Astrocyte of the spinal cord (primary cell): ENCODE measurements around the gene SP4.
A peak's percentile ranks its signal among the peaks of the same experiment; 100 is the strongest.
"Not testable (repeated sequence)": the region's sequence is repeated elsewhere in the genome, so short reads cannot be mapped to it uniquely, and the experiment has no call there.

Experiments used
- DNase-seq: peaks from one replicate; pipeline ENCODE4 v3.0.0; 2011; ENCODE audit warnings: low read depth, low spot score
- H3K4me3 ChIP-seq: 2 replicates; pipeline ENCODE4 v1.5.1; 2011; ENCODE audit warnings: low read depth, mild to moderate bottlenecking, low read length, moderate library complexity
- in situ Hi-C: cut with HindIII; loops from 2 replicates; pipeline ENCODE4 v1.10.0; 2017; ENCODE audit warnings: low sequenced_read_pairs
- TF ChIP-seq, protein P1 (sequence below): IDR thresholded peaks from 2 replicates; pipeline ENCODE4 v1.5.1; 2012; ENCODE audit warnings: low read depth, mild to moderate bottlenecking, low read length, inconsistent platforms

The SP4 gene

DNA sequence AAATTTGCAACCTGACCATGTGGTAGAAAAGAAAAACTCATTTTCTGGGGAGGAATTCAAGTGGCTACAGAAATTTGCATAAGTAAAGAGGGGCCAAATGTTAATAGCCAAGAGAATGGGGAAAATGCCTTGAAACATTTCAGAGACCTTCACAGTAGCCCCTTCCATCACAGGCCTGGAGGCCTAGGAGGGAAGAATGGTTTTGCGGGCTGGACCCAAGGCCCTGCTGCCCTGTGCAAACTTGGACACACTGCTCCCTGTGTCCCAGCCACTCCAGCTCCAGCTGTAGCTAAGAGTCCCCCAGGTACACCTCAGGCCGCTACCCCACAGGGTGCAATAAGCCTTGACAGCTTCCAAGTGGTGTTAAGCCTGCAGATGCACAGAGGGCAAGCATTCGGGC lies 98.6 kb downstream of the SP4 start:
- in situ Hi-C loops: no loop called here
- H3K4me3 ChIP-seq: no peak overlapping the region
- TF ChIP-seq, protein P1, sequence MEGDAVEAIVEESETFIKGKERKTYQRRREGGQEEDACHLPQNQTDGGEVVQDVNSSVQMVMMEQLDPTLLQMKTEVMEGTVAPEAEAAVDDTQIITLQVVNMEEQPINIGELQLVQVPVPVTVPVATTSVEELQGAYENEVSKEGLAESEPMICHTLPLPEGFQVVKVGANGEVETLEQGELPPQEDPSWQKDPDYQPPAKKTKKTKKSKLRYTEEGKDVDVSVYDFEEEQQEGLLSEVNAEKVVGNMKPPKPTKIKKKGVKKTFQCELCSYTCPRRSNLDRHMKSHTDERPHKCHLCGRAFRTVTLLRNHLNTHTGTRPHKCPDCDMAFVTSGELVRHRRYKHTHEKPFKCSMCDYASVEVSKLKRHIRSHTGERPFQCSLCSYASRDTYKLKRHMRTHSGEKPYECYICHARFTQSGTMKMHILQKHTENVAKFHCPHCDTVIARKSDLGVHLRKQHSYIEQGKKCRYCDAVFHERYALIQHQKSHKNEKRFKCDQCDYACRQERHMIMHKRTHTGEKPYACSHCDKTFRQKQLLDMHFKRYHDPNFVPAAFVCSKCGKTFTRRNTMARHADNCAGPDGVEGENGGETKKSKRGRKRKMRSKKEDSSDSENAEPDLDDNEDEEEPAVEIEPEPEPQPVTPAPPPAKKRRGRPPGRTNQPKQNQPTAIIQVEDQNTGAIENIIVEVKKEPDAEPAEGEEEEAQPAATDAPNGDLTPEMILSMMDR: no peak
- no peak for DNase-seq

DNA sequence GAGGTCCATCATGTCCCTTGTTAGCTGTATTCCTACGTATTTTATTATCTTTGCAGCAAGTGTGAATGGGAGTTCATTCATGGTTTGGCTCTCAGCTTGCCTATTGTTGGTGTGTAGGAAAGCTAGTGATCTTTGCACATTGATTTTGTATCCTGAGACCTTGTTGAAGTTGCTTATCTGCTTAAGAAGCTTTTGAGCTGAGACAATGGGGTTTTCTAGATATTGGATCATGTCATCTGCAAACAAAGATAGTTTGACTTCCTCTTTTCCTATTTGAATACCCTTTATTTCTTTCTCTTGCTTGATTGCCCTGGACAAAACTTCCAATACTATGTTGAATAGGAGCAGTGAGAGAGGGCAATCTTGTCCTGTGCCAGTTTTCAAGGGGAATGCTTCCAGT lies 104.6 kb downstream of the SP4 start:
- in situ Hi-C loops, DNase-seq, H3K4me3 ChIP-seq: not testable (repeated sequence)

DNA sequence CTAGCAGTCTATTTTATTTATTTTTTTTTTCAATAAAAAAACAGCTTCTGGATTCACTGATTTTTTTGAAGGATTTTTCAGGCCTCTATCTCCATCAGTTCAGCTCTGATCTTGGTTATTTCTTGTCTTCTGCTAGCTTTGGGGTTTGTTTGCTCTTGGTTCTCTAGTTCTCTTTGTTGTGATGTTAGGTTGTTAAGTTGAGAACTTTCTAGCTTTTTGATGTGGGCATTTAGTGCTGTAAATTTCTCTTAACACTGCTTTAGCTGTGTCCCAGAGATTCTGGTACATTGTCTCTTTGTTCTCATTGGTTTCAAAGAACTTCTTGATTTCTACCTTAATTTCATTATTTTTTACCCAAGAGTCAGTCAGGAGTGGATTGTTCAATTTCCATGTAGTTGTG lies 105.8 kb downstream of the SP4 start:
- DNase-seq, H3K4me3 ChIP-seq, in situ Hi-C loops: not testable (repeated sequence)

DNA sequence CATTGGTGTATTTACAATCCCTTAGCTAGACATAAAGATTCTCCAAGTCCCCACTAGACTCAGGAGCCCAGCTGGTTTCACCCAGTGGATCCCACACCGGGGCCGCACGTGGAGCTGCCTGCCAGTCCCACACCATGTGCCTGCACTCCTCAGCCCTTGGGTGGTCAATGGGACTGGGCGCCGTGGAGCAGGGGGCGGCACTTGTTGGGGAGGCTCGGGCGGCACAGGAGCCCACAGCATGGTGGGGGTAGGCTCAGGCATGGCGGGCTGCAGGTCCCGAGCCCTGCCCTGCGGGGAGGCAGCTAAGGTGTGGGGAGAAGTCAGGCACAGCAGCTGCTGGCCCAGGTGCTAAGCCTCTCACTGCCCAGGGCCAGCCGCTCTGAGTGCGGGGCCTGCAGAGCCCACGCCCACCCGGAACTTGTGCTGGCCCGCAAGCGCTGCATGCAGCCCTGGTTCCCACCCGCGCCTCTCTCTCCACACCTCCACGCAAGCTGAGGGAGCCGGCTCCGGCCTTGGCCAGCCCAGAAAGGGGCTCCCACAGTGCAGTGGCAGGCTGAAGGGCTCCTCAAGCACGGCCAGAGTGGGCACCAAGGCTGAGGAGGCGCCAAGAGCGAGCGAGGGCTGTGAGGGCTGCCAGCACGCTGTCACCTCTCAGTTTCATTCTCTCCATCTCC lies 108.7 kb downstream of the SP4 start:
- in situ Hi-C loops: not testable (repeated sequence)

DNA sequence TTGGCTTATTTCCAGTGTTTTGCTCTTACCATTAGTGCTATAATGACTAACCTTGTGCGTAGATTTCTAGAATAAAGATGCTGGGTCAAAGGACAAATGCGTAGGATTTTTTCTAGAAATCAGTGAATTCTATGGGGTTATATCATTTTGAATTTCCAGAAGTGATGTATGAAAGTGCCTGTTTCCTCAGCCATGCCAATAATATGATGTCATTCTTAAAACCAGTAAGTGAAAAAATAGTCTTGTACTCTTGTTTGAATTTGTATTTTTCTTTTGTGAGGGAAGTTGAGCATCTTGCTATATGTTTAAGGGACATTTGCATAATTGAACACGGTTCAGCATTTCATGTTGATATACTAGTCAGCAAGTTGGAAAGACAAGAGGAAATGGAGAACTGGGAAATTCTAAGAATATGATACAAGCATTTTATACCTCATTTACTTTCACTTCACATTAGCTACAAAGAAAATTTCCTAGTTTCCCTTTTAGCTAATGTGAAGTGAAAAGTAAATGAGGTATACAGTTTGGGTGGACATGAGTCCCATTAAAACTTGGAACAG lies 111.1 kb downstream of the SP4 start:
- no peak overlapping the region for H3K4me3 ChIP-seq
- in situ Hi-C loops: no loop called here
- no peak for DNase-seq
- TF ChIP-seq, protein P1: no peak

More for the DNA sequence above, 108.7 kb downstream of the SP4 start:
- not testable (repeated sequence) for H3K4me3 ChIP-seq, DNase-seq

DNA sequence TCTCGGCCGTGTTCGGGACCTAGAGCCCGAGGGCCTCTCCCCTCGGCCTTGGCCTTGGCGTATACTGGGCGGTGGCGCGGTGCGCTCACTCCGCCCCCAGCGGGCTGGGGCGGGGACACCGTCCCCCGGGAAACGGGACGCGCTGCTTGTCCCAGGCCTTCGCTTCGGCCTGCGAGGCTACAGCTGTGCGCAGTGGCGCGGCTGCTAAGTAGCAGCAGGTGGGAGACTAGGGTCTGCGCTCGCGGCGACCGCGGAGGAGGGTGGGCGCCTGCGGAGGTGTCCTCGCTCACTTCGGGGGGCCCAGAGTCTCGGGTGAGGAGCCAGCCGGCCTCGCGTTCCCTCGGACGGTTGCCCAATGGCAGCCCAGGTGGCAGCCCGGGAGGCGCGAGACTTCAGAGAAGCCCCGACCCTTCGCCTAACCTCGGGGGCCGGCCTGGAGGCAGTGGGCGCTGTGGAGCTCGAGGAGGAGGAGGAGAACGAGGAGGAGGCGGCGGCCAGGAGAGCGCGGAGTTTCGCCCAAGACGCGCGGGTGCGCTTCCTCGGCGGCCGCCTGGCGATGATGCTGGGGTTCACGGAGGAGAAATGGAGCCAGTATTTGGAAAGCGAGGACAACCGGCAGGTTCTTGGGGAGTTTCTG lies 115.1 kb downstream of the SP4 start, which contains the start of gene DNAH11:
DNAH11 (plus strand) TSS at position 149 of the 637 bp plus-strand sequence; CDS start at position 356, 207 bp downstream.
- peak within 1 kb of the TSS; percentile 38 for H3K4me3 ChIP-seq
- in situ Hi-C loops: no loop called here
- TF ChIP-seq, protein P1: no peak
- DNase-seq: peak; percentile 19

DNA sequence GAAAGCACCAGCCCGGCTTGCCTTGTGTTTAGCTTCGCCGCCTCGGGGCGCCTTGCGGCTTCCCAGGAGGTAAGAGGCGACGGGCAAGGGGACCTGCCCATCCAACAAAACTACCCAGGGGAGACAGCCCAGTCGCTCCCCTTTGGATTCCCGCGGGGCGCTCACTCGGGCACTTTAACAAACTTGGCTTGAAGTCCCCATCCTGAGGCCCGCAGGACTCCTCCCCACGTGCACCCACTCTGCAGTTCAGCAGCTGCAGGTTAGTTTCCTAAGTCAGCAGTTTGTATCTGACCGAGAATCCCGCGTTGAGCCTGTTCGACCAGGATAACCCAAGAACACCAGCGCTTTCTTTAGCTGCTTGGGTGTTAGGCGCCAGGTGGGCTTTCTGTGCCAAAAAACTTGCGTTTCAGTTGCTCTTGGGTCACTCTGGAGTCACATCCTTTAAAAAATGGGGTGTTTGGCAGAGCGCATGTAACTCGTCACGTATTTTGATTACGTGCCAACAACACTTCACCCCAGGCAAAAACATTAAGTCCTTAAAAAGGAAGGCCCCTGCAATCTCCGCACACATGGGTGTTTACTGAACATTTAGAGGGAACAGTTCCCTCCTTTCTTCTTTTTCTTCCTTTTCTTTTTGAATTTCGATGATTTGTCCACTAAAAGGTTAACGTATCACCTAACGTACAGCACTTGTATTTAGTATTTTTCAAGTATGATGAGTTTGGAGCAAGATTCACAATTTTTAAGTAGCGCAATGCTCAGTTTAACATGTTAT lies 115.8 kb downstream of the SP4 start:
- peak; percentile 8 for DNase-seq
- TF ChIP-seq, protein P1: no peak
- H3K4me3 ChIP-seq: peak overlapping the region; percentile 38
- in situ Hi-C loops: no loop called here

DNA sequence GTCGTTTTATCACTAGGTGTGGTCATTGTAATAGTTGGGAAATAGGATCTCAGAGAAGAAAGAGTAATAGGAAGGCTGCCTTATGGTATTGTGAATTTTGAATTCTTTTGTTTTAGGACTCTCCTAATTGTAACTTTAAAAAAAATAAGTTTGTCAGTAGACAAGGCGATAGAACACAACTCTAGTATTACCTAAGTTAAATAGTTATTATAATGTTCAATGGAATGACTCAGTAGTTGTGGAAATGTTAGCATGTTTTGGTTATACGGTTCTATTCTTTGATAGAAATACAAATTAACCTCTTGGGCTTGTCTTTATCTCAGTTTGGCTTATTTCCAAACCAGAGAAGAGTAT lies 116.4 kb downstream of the SP4 start:
- TF ChIP-seq, protein P1: no peak
- DNase-seq: no peak
- H3K4me3 ChIP-seq: no peak overlapping the region
- in situ Hi-C loops: no loop called here
